IMR-90 (cell line): ENCODE data around the gene A3GALT2. TPM values are rescaled to one million over a fixed set of nuclear protein-coding genes. Genes with fewer than 3 reads are reported as not detected.

Experiments
- ATAC-seq: fragments of 200-7000 bp; cut with Tn5 transposase; 2 replicates; pipeline ENCODE4 v1.9.1; 2020; ENCODE audit warnings: low read depth, mild to moderate bottlenecking, moderate library complexity
- BruUV-seq: library from RNA; stranded (reverse); fragments of 400-500 nt; replicated peaks from 2 replicates; lab custom pipeline; 2021; lab: Mats Ljungman, UMichigan
- CTCF ChIA-PET: fragments of 300-600 bp; formaldehyde crosslinking; extraction: SDS; loops from one replicate; lab custom pipeline; 2021; ENCODE audit warnings: antibody characterized with exemption; lab: Yijun Ruan, JAX
- POLR2A ChIA-PET: fragments of 300-600 bp; sonication (Branson Sonifier 250); formaldehyde crosslinking; loops from one replicate; lab custom pipeline; 2022; ENCODE audit warnings: antibody characterized with exemption; ENCODE audit not compliant: unreplicated experiment; lab: Charles Lee
- DNase-seq: peaks from one replicate; pipeline ENCODE4 v3.0.0; 2013
- H2AFZ ChIP-seq: replicated peaks from 2 replicates; pipeline ENCODE3; 2013; ENCODE audit warnings: low read length, mild to moderate bottlenecking; ENCODE audit not compliant: poor library complexity
- H2AK5ac ChIP-seq: 2 replicates; pipeline ENCODE4 v1.6.1; 2013; ENCODE audit warnings: low read depth, low read length, inconsistent platforms
- H2AK9ac ChIP-seq: replicated peaks from 2 replicates; pipeline ENCODE3; 2013; ENCODE audit warnings: mild to moderate bottlenecking, low read depth, low read length, moderate library complexity; ENCODE audit not compliant: poor library complexity
- H2BK120ac ChIP-seq: 2 replicates; pipeline ENCODE4 v1.6.1; 2013; ENCODE audit warnings: low read depth, low read length, inconsistent platforms
- H2BK15ac ChIP-seq: 3 replicates; pipeline ENCODE4 v1.6.1; 2013; ENCODE audit warnings: low read depth, low read length, inconsistent platforms
- H2BK20ac ChIP-seq: 2 replicates; pipeline ENCODE4 v1.6.1; 2013; ENCODE audit warnings: low read depth, mild to moderate bottlenecking, inconsistent platforms, low read length, moderate library complexity
- H2BK5ac ChIP-seq: 2 replicates; pipeline ENCODE4 v1.6.1; 2013; ENCODE audit warnings: mild to moderate bottlenecking, low read depth, low read length, inconsistent platforms; ENCODE audit not compliant: poor library complexity, severe bottlenecking
- H3K14ac ChIP-seq: replicated peaks from 2 replicates; pipeline ENCODE4 v1.6.1; 2013; ENCODE audit warnings: low read depth, low read length, inconsistent platforms
- H3K18ac ChIP-seq: 2 replicates; pipeline ENCODE4 v1.6.1; 2013; ENCODE audit warnings: low read depth, low read length, control low read depth
- H3K23ac ChIP-seq: 2 replicates; pipeline ENCODE4 v1.6.1; 2013; ENCODE audit warnings: low read depth, low read length, inconsistent platforms
- H3K27ac ChIP-seq: 2 replicates; pipeline ENCODE4 v1.5.1; 2013; ENCODE audit warnings: mild to moderate bottlenecking, control low read depth, low read length; ENCODE audit not compliant: insufficient read depth
- H3K27me3 ChIP-seq: 2 replicates; pipeline ENCODE4 v1.6.1; 2013; ENCODE audit warnings: low read length; ENCODE audit not compliant: control insufficient read depth, insufficient read depth
- H3K36me3 ChIP-seq: 2 replicates; pipeline ENCODE4 v1.6.1; 2013; ENCODE audit warnings: low read length, mixed read lengths; ENCODE audit not compliant: control insufficient read depth, insufficient read depth
- H3K4ac ChIP-seq: 2 replicates; pipeline ENCODE4 v1.6.1; 2013; ENCODE audit warnings: low read depth, low read length, inconsistent platforms
- H3K4me1 ChIP-seq: 2 replicates; pipeline ENCODE4 v1.6.1; 2013; ENCODE audit warnings: low read length, mixed read lengths; ENCODE audit not compliant: control insufficient read depth, insufficient read depth
- H3K4me2 ChIP-seq: 2 replicates; pipeline ENCODE4 v1.6.1; 2013; ENCODE audit warnings: low read depth, mild to moderate bottlenecking, control low read depth, low read length, moderate library complexity
- H3K4me3 ChIP-seq: 2 replicates; pipeline ENCODE4 v1.5.1; 2013; ENCODE audit warnings: low read depth, mild to moderate bottlenecking, control low read depth, low read length, moderate library complexity; ENCODE audit not compliant: insufficient read depth
- H3K56ac ChIP-seq: 2 replicates; pipeline ENCODE4 v1.6.1; 2013; ENCODE audit warnings: low read length, inconsistent platforms; ENCODE audit not compliant: insufficient read depth; ENCODE audit errors: extremely low read depth
- H3K79me1 ChIP-seq, 2 experiments: 2 replicates each; pipeline ENCODE4 v1.6.1; 2013; ENCODE audit warnings: low read length in 2 of 2, inconsistent platforms in 1 of 2, low read depth in 1 of 2
- H3K9ac ChIP-seq: 2 replicates; pipeline ENCODE4 v1.6.1; 2013; ENCODE audit warnings: low read depth, low read length, control low read depth
- H3K9me1 ChIP-seq: 2 replicates; pipeline ENCODE4 v1.6.1; 2013; ENCODE audit warnings: low read length, inconsistent platforms; ENCODE audit not compliant: insufficient read depth
- H3K9me3 ChIP-seq: 2 replicates; pipeline ENCODE4 v1.6.1; 2013; ENCODE audit warnings: low read length; ENCODE audit not compliant: control insufficient read depth, insufficient read depth
- H4K20me1 ChIP-seq: 2 replicates; pipeline ENCODE4 v1.6.1; 2013; ENCODE audit warnings: low read length, inconsistent platforms; ENCODE audit not compliant: insufficient read depth
- H4K5ac ChIP-seq: 2 replicates; pipeline ENCODE4 v1.6.1; 2013; ENCODE audit warnings: mild to moderate bottlenecking, low read depth, low read length, control low read depth
- H4K8ac ChIP-seq, 2 experiments: 2 replicates each; pipeline ENCODE4 v1.6.1; 2013; ENCODE audit warnings: low read depth in 2 of 2, low read length in 2 of 2, control low read depth in 1 of 2, inconsistent platforms in 1 of 2
- H4K91ac ChIP-seq: 2 replicates; pipeline ENCODE4 v1.6.1; 2013; ENCODE audit warnings: low read depth, low read length, inconsistent platforms; ENCODE audit not compliant: insufficient read depth
- BHLHE40 ChIP-seq: fragments of 150-350 bp; IDR thresholded peaks from 2 replicates; pipeline ENCODE4 v1.6.1; 2016; ENCODE audit warnings: mild to moderate bottlenecking, low read depth, low read length
- CEBPB ChIP-seq: IDR thresholded peaks from 2 replicates; pipeline ENCODE4 v1.6.1; 2012; ENCODE audit warnings: low read depth, low read length, improper control_type of control experiment
- CHD1 ChIP-seq: IDR thresholded peaks from 2 replicates; pipeline ENCODE4 v1.6.1; 2012; ENCODE audit warnings: low read depth, low read length, improper control_type of control experiment
- FOS ChIP-seq: fragments of 150-350 bp; IDR thresholded peaks from 2 replicates; pipeline ENCODE4 v1.6.1; 2016; ENCODE audit warnings: low read depth, low read length
- MAFK ChIP-seq: IDR thresholded peaks from 2 replicates; pipeline ENCODE4 v1.6.1; 2012; ENCODE audit warnings: low read depth, low read length, improper control_type of control experiment
- MAZ ChIP-seq: IDR thresholded peaks from 2 replicates; pipeline ENCODE4 v1.6.1; 2012; ENCODE audit warnings: low read depth, mild to moderate bottlenecking, low read length, improper control_type of control experiment, moderate library complexity, borderline replicate concordance
- MXI1 ChIP-seq: IDR thresholded peaks from 2 replicates; pipeline ENCODE4 v1.6.1; 2012; ENCODE audit warnings: low read depth, mild to moderate bottlenecking, low read length, moderate library complexity, borderline replicate concordance
- NFE2L2 ChIP-seq: fragments of 150-350 bp; IDR thresholded peaks from 2 replicates; pipeline ENCODE4 v1.6.1; 2016; ENCODE audit warnings: low read depth, mild to moderate bottlenecking, low read length
- POLR2A ChIP-seq: IDR thresholded peaks from 2 replicates; pipeline ENCODE4 v1.6.1; 2012; ENCODE audit warnings: mild to moderate bottlenecking, low read depth, low read length
- RAD21 ChIP-seq: IDR thresholded peaks from 2 replicates; pipeline ENCODE4 v1.6.1; 2012; ENCODE audit warnings: low read length, improper control_type of control experiment
- RCOR1 ChIP-seq: IDR thresholded peaks from 2 replicates; pipeline ENCODE4 v1.6.1; 2012; ENCODE audit warnings: mild to moderate bottlenecking, low read length, improper control_type of control experiment; ENCODE audit not compliant: insufficient replicate concordance
- RFX5 ChIP-seq: IDR thresholded peaks from 2 replicates; pipeline ENCODE4 v1.8.0; 2012; ENCODE audit warnings: low read depth, mild to moderate bottlenecking, low read length, moderate library complexity
- SMC3 ChIP-seq: fragments of 150-350 bp; IDR thresholded peaks from 2 replicates; pipeline ENCODE4 v1.6.1; 2016; ENCODE audit warnings: low read depth, mild to moderate bottlenecking, antibody characterized with exemption, low read length, moderate library complexity
- WGBS, 2 experiments: methylation state at CpG; one replicate each; pipeline versions ENCODE4 v1.1.5 to v1.1.7; 2013; ENCODE audit warnings: missing lambda C conversion rate in 2 of 2; ENCODE audit not compliant: insufficient read length in 1 of 2; ENCODE audit errors: extremely low coverage in 2 of 2; 5-methylcytosine and 5-hydroxymethylcytosine counted together
- dilution Hi-C: fragments of 300-500 bp; cut with HindIII; formaldehyde crosslinking; loops from one replicate; pipeline ENCODE4 v1.14.3; 2018; ENCODE audit warnings: low sequenced_read_pairs; ENCODE audit not compliant: unreplicated experiment
- in situ Hi-C: fragments of 300-500 bp; cut with MboI; formaldehyde crosslinking; loops from 3 replicates; pipeline ENCODE4 v1.14.3; 2019; ENCODE audit warnings: low sequenced_read_pairs, inconsistent platforms, mixed read lengths
- intact Hi-C: fragments of 100-400 bp; cut with micrococcal nuclease; formaldehyde crosslinking; loops from 2 replicates; pipeline ENCODE4 v1.10.0; 2022
- polyA plus RNA-seq, 3 experiments: library from polyadenylated mRNA; depleted of rRNA; stranded (reverse); fragments of >200 nt; gene quantifications; 2 replicates each; pipeline ENCODE4 v1.2.3, GENCODE V29; 2012; ENCODE audit warnings: low replicate concordance in 1 of 3
- total RNA-seq: library from RNA; depleted of rRNA; stranded (reverse); fragments of >200 nt; gene quantifications from 2 replicates; pipeline ENCODE4 v1.2.3, GENCODE V29; 2012
- TF ChIP-seq, protein P1 (sequence below): conservative IDR thresholded peaks from 2 replicates; pipeline ENCODE4 v1.5.1; 2012; ENCODE audit warnings: mild to moderate bottlenecking, low read depth, low read length, improper control_type of control experiment
- TF ChIP-seq, protein P2 (sequence below): fragments of 150-350 bp; IDR thresholded peaks from 2 replicates; pipeline ENCODE4 v1.6.1; 2017; ENCODE audit warnings: mild to moderate bottlenecking, antibody characterized with exemption, low read length, low read depth

Gene A3GALT2
- total and polyA plus RNA-seq, 2 of the 4 experiments (the other 2 are of a cell fraction) = not detected

DNA sequence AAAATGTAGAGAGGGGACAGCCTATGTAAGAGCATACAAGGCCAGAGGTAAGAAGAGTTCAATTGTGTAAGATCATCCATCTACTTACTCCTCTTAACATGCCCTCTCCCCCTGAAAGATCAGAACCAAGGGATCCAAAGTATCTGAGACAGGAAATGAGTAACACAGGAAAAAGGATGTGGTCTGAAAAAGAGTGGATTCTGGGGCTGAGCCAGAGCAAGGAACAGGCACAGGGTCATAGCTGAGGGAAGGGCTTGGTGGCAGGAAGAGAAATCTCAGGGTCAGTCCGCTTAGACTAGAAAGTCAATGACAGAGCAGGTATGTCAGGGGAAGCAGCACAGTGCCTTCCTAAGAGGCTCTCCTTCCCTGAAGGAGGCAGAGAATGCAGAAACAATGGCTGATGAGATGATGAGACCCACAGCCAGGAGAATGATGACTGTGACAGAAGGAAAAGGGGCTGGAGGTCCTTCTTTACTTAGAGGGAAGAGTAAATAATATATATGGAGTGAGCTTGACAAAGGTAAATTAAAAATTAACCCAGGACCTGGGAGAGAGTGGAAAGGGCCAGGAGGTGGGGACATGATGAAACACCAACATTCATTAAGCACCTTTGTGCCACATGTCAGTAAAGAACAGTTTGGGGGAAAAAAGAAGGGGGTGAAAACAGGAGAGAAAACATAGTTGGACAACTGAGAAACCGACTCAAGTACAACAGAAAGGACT is 26.2 kb upstream of the A3GALT2 start:
- CTCF ChIA-PET = interaction anchor here (1.7 kb wide), 1 partner anchor 51 kb away, joined by 3 read pairs; no protein-coding TSS in a partner anchor
- in situ Hi-C loops = no loop called here
- dilution Hi-C loops = no loop called here
- TF ChIP-seq, protein P1, sequence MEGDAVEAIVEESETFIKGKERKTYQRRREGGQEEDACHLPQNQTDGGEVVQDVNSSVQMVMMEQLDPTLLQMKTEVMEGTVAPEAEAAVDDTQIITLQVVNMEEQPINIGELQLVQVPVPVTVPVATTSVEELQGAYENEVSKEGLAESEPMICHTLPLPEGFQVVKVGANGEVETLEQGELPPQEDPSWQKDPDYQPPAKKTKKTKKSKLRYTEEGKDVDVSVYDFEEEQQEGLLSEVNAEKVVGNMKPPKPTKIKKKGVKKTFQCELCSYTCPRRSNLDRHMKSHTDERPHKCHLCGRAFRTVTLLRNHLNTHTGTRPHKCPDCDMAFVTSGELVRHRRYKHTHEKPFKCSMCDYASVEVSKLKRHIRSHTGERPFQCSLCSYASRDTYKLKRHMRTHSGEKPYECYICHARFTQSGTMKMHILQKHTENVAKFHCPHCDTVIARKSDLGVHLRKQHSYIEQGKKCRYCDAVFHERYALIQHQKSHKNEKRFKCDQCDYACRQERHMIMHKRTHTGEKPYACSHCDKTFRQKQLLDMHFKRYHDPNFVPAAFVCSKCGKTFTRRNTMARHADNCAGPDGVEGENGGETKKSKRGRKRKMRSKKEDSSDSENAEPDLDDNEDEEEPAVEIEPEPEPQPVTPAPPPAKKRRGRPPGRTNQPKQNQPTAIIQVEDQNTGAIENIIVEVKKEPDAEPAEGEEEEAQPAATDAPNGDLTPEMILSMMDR = no peak
- TF ChIP-seq, protein P2, sequence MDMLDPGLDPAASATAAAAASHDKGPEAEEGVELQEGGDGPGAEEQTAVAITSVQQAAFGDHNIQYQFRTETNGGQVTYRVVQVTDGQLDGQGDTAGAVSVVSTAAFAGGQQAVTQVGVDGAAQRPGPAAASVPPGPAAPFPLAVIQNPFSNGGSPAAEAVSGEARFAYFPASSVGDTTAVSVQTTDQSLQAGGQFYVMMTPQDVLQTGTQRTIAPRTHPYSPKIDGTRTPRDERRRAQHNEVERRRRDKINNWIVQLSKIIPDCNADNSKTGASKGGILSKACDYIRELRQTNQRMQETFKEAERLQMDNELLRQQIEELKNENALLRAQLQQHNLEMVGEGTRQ = no peak
- TF ChIP-seq CEBPB (peak; percentile 84), SMC3 (no peak), MXI1 (no peak), RAD21 (no peak), RFX5 (no peak), BHLHE40 (no peak), NFE2L2 (no peak), FOS (peak; percentile 60), MAZ (no peak), POLR2A (peak; percentile 85), RCOR1 (no peak), CHD1 (no peak), MAFK (no peak)

More for the DNA sequence above, 26.2 kb upstream of the A3GALT2 start:
- Histone ChIP-seq H3K9ac (peak overlapping the region; percentile 100), H2BK5ac (peak overlapping the region; percentile 99), H4K91ac (peak overlapping the region; percentile 98), H3K4ac (peak overlapping the region; percentile 99), H4K20me1 (peaks cover 52% of the 10 kb centered on the region), H4K5ac (peak overlapping the region; percentile 93), H3K9me3 (no peaks in the 10 kb centered on the region), H3K23ac (peak overlapping the region; percentile 100), H2BK15ac (peak overlapping the region; percentile 83), H2BK20ac (peak overlapping the region; percentile 94), H3K27ac (peak overlapping the region; percentile 95), H3K4me1 (peaks cover 22% of the 10 kb centered on the region), H3K4me3 (peak overlapping the region; percentile 98), H3K18ac (peak overlapping the region; percentile 93), H3K4me2 (peak overlapping the region; percentile 95), H2AK9ac (peak overlapping the region; percentile 81), H2AFZ (peak overlapping the region; percentile 40), H3K27me3 (no peaks in the 10 kb centered on the region), H3K79me1 (peaks cover 6 to 40% of the 10 kb centered on the region in 2 experiments), H2AK5ac (peak overlapping the region; percentile 96), H3K36me3 (peaks cover 8% of the 10 kb centered on the region), H3K9me1 (peaks cover 6% of the 10 kb centered on the region), H3K14ac (peak overlapping the region; percentile 99), H3K56ac (peak overlapping the region; percentile 95), H2BK120ac (peak overlapping the region; percentile 96), H4K8ac (peak overlapping the region; percentile 65 to 97)
- ATAC-seq = peak; percentile 2
- peak; percentile 94 for DNase-seq
- POLR2A ChIA-PET = no interaction called here
- no CpG with 5 or more reads among the region's 2 CpGs for WGBS, 2 experiments
- BruUV-seq = no TSS peak
- intact Hi-C loops = loop anchor here (1.0 to 5.0 kb wide), 3 partner anchors 50 to 123 kb away; partner anchors contain the start of gene PHC2
